ENCODE data around the gene REM2. TPM values are rescaled to one million over a fixed set of nuclear protein-coding genes. Genes with fewer than 3 reads are reported as not detected.

The REM2 gene
- polyA plus RNA-seq, 1 donor (not counting 4 experiments of a cell fraction or from before 2014, with no cell fraction given), result 0.05 TPM

DNA sequence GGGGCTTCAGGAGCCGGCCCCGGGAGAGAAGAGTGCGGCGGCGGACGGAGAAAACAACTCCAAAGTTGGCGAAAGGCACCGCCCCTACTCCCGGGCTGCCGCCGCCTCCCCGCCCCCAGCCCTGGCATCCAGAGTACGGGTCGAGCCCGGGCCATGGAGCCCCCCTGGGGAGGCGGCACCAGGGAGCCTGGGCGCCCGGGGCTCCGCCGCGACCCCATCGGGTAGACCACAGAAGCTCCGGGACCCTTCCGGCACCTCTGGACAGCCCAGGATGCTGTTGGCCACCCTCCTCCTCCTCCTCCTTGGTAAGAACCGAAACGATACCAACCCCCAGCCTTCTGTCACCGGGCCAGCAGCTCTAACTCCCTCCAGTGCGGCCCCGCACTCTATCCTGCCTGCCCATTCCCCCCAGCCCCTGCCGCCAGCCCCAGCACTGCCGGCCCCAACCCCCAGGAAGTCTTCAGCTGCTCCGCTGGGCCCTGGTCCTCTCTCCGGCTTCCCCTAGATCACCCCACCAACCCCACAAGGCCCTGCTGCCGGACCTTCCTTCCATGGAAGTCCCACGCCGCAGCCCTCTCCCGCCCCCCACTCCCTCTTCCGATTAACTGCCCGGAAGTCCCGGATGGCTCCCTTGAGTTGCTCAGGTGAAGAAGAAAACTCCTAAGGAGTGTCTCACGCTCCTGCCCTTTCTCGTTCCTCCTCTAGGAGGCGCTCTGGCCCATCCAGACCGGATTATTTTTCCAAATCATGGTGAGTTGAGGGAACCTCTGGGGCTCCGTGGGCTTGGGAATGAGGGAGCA, 10.8 kb upstream of the REM2 start:
- Histone ChIP-seq H3K79me2 (ENCODE audit: control insufficient read depth, insufficient read depth, low read length) (peaks cover 25% of the 10 kb centered on the region), H3K4me1 (ENCODE audit: control insufficient read depth, extremely low read depth, insufficient read depth, low read length) (peaks cover 20% of the 10 kb centered on the region), H4K20me1 (ENCODE audit: control insufficient read depth, extremely low read depth, insufficient read depth, low read length) (no peaks in the 10 kb centered on the region), H3K27me3 (ENCODE audit: control insufficient read depth, extremely low read depth, insufficient read depth, low read length) (no peaks in the 10 kb centered on the region), H3K36me3 (ENCODE audit: control insufficient read depth in 2 of 2, extremely low read depth in 1 of 2, insufficient read depth in 2 of 2, low read length in 2 of 2) (peaks cover 28 to 33% of the 10 kb centered on the region in 2 experiments), H3K4me3 (ENCODE audit: control insufficient read depth in 2 of 3, extremely low read depth in 1 of 3, insufficient read depth in 2 of 3, low read depth in 1 of 3, low read length in 3 of 3) (peak overlapping the region; percentile 88 to 96 (median 95)), H2AFZ (ENCODE audit: control insufficient read depth, low read length) (peak overlapping the region; percentile 92), H3K4me2 (ENCODE audit: control insufficient read depth, extremely low read depth, insufficient read depth, low read depth, low read length) (peak overlapping the region; percentile 99), H3K9ac (ENCODE audit: control insufficient read depth, extremely low read depth, insufficient read depth, low read length) (peak overlapping the region; percentile 85), H3K27ac (ENCODE audit: control insufficient read depth, insufficient read depth, low read length) (peak overlapping the region; percentile 93), H3K9me3 (ENCODE audit: control insufficient read depth, low read depth, low read length) (no peaks in the 10 kb centered on the region), H3K9me1 (ENCODE audit: control insufficient read depth, extremely low read depth, insufficient read depth, low read length) (no peaks in the 10 kb centered on the region)
- TF ChIP-seq EZH2 (IDR thresholded peaks at IDR 0.05; ENCODE audit: low read length), result no peak
- TF ChIP-seq, protein P1, sequence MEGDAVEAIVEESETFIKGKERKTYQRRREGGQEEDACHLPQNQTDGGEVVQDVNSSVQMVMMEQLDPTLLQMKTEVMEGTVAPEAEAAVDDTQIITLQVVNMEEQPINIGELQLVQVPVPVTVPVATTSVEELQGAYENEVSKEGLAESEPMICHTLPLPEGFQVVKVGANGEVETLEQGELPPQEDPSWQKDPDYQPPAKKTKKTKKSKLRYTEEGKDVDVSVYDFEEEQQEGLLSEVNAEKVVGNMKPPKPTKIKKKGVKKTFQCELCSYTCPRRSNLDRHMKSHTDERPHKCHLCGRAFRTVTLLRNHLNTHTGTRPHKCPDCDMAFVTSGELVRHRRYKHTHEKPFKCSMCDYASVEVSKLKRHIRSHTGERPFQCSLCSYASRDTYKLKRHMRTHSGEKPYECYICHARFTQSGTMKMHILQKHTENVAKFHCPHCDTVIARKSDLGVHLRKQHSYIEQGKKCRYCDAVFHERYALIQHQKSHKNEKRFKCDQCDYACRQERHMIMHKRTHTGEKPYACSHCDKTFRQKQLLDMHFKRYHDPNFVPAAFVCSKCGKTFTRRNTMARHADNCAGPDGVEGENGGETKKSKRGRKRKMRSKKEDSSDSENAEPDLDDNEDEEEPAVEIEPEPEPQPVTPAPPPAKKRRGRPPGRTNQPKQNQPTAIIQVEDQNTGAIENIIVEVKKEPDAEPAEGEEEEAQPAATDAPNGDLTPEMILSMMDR (optimal IDR thresholded peaks at IDR 0.05 in 1 of 3, IDR thresholded peaks at IDR 0.05 in 1 of 3, conservative IDR thresholded peaks at IDR 0.05 in 1 of 3; ENCODE audit: extremely low read depth in 1 of 3, insufficient read depth in 2 of 3, low read length in 3 of 3), result peak; percentile 82 to 99 (median 91)
- dilution Hi-C loops (cut with MboI; ENCODE audit: extremely low pct_ligation_motif_present, low sequenced_read_pairs), result no loop called here
- DNase-seq (ENCODE audit: low read depth, low spot score) (no peak), FAIRE-seq (no peak)

DNA sequence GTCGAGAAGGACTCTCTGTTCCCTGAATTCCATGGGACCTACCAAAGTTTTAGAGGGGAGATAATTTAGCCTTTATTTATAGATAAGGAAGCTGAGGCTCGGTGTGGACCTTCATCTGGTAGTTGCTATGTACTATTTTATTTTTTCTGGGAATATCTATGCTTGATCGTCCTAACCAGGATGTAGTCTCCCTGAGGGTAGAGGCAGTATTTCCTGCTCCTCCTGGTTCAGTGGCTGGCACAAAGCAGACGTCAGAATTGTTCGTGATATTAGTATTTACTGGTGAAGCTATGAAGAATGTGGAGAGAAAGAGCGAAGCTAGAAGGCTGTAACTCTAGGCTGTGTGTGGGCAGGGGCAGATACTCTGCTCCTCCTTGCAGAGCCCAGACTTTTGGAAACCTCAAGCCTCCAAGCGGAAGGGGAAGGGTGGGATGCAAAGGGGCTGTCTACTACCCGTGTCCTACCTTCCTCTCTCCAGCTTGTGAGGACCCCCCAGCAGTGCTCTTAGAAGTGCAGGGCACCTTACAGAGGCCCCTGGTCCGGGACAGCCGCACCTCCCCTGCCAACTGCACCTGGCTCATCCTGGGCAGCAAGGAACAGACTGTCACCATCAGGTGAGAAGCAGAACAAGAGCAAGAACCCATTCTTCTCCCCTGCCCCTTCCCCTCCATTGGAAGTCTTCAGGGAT, 10.0 kb upstream of the REM2 start:
- Histone ChIP-seq H3K4me2 (ENCODE audit: control insufficient read depth, extremely low read depth, insufficient read depth, low read depth, low read length) (peak overlapping the region; percentile 99), H4K20me1 (ENCODE audit: control insufficient read depth, extremely low read depth, insufficient read depth, low read length) (no peaks in the 10 kb centered on the region), H3K9ac (ENCODE audit: control insufficient read depth, extremely low read depth, insufficient read depth, low read length) (peak overlapping the region; percentile 85), H3K36me3 (ENCODE audit: control insufficient read depth in 2 of 2, extremely low read depth in 1 of 2, insufficient read depth in 2 of 2, low read length in 2 of 2) (peaks cover 35 to 37% of the 10 kb centered on the region in 2 experiments), H3K4me1 (ENCODE audit: control insufficient read depth, extremely low read depth, insufficient read depth, low read length) (peaks cover 20% of the 10 kb centered on the region), H3K79me2 (ENCODE audit: control insufficient read depth, insufficient read depth, low read length) (peaks cover 25% of the 10 kb centered on the region), H3K27me3 (ENCODE audit: control insufficient read depth, extremely low read depth, insufficient read depth, low read length) (no peaks in the 10 kb centered on the region), H3K9me1 (ENCODE audit: control insufficient read depth, extremely low read depth, insufficient read depth, low read length) (no peaks in the 10 kb centered on the region), H2AFZ (ENCODE audit: control insufficient read depth, low read length) (peak overlapping the region; percentile 85), H3K4me3 (ENCODE audit: control insufficient read depth in 2 of 3, extremely low read depth in 1 of 3, insufficient read depth in 2 of 3, low read depth in 1 of 3, low read length in 3 of 3) (peak overlapping the region; percentile 88 to 96 (median 95)), H3K27ac (ENCODE audit: control insufficient read depth, insufficient read depth, low read length) (peak overlapping the region; percentile 93), H3K9me3 (ENCODE audit: control insufficient read depth, low read depth, low read length) (no peaks in the 10 kb centered on the region)
- DNase-seq (ENCODE audit: low read depth, low spot score) (no peak), FAIRE-seq (no peak)
- dilution Hi-C loops (cut with MboI; ENCODE audit: extremely low pct_ligation_motif_present, low sequenced_read_pairs), result no loop called here
- TF ChIP-seq EZH2 (IDR thresholded peaks at IDR 0.05; ENCODE audit: low read length), result no peak
- TF ChIP-seq, protein P1 (optimal IDR thresholded peaks at IDR 0.05 in 1 of 3, IDR thresholded peaks at IDR 0.05 in 1 of 3, conservative IDR thresholded peaks at IDR 0.05 in 1 of 3; ENCODE audit: extremely low read depth in 1 of 3, insufficient read depth in 2 of 3, low read length in 3 of 3), result no peak
